Dendritic cell treated with granulocyte-macrophage colony-stimulating factor and Interleukin-4, amounts not matched to agents 40 ng/mL and 50 ng/mL, for 4 days (primary cell): ENCODE results near the gene SKOR1.

Experiments used
- H3K27ac Mint-ChIP-seq: one replicate; pipeline ENCODE4 v1.8.0; 2022; ENCODE audit warnings: mild to moderate bottlenecking, mixed read lengths
- H3K27me3 Mint-ChIP-seq: one replicate; pipeline ENCODE4 v1.8.0; 2022; ENCODE audit warnings: mild to moderate bottlenecking, mixed read lengths
- H3K36me3 Mint-ChIP-seq: one replicate; pipeline ENCODE4 v1.8.0; 2022; ENCODE audit warnings: low read depth, mixed read lengths
- H3K4me1 Mint-ChIP-seq: one replicate; pipeline ENCODE4 v1.8.0; 2022; ENCODE audit warnings: low read depth, mixed read lengths
- H3K4me3 Mint-ChIP-seq: one replicate; pipeline ENCODE4 v1.8.0; 2022; ENCODE audit warnings: mild to moderate bottlenecking, moderate library complexity, mixed read lengths
- H3K9me3 Mint-ChIP-seq: one replicate; pipeline ENCODE4 v1.8.0; 2022; ENCODE audit warnings: mixed read lengths
- intact Hi-C: fragments of 100-400 bp; cut with micrococcal nuclease; formaldehyde crosslinking; loops from one replicate; pipeline ENCODE4 v1.15.0; 2022

The SKOR1 gene

DNA sequence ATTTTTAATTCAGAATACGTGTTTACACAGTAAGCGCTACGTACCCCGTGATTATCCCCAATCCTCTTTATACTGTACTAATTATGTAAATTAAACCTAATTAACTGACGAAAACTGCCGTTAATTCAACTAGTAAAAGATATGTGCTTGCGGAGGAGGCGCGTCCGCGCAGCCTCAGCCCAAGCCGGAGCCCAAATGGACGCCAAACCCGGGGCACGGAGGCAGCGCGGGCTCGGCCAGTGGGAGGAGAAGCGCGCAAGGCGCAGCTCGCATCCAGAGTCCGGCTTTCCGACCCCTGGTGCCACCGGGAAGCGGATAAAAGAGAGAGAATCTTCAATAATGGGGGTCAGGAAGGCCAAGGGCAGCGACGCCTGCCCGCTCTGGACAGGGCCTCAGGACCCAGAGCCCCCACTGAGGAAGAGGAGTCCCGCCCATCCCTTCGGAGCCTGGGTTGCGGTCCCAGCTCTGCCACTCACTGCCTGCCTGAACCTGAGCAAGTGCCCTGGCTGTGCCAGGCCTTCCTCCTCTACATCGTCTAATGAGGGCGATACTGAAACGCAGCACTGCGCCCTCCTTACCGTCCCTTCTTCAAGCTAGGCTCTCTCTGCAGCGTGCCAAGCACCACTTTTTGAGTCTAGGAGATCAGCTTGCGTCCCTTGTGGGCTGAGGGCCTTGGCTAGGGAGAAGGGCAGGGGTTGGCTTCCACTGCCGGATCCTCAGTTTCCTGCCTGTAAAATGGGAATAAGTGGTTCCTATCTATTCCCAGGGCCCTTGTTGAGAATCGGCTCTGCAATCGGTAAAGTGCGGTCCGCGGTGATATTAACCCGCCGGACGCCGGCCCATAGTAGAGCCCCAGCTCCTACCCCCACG lies 5.0 kb upstream of the SKOR1 start:
- intact Hi-C loops: no loop called here
- Mint-ChIP-seq H3K36me3 (no peaks in the 10 kb centered on the region), H3K4me1 (peaks cover 55% of the 10 kb centered on the region), H3K4me3 (no peak overlapping the region), H3K27me3 (peaks cover 81% of the 10 kb centered on the region), H3K27ac (no peak overlapping the region), H3K9me3 (no peaks in the 10 kb centered on the region)

DNA sequence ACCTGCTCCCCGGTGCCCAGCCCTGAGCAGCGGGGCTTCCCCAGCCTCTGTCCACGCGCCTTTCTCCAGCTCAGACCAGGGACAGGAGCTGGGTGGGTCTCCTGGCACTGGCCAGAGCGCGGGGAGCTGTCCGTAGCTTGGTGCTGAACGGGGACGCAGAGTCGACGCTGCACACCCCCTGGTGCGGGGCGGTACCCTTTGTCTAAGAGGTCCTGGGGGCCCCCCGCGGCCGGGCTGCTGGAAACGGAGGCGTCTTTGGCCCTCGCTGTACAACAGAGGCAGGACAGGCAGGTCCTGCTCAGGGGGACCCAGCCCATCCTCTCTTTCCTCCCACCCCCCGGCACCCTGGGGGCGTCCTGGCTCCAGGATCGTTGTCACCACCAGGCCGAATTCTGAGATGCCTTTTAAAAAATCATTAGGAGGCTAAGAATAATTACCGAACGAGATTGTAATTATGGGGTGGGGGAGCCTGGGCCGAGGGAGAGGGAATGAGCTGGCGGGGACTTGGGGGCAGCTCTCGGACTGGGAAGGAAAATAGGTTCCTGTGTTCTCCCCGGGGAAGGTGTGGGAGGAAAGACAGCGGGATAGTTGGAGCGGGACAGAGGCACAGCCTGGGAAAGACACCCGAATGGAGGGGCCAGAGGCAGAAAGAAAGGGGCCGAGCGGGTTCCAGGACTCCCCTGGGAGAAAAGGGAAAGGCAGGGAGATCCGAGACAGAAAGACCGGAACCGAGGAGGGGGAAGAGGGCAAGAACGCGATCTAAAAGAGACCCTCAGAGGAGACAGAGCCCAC lies 4.1 kb upstream of the SKOR1 start:
- no peak overlapping the region for H3K27ac Mint-ChIP-seq

DNA sequence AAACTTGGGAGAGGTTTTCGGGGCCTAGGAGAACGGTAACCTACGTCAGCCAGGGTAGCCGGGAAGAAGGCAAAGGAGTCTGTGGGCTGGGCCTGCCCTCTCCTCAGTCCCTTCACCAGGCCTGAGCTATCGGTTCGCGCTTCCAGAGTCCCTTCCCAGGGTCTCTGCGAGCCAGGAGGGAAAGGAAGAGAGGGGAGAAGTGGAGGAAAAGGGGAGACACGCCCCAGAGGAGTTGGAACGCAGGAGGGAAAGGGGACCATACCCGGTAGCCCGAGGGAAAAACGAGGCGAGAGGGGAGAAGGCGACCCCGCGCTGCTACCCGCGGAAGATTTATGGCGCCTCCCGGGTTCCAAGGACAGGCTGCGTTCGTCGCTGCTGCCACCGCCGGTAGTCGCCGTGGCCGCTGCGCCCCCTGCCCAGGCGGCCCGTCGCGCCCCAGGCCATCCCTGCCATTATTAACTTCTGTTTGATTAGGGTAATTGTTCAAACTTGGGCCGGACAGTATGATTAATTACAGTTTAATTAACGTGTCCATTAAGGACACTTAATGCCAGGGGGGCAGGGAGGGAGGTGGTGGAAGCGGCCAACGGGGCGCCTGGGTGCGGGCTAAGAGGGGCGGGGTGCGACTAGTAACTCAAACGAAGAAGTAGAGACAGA lies 3.4 kb upstream of the SKOR1 start:
- peaks cover 92% of the 10 kb centered on the region for H3K27me3 Mint-ChIP-seq
- peaks cover 67% of the 10 kb centered on the region for H3K4me1 Mint-ChIP-seq
- no peaks in the 10 kb centered on the region for H3K9me3 Mint-ChIP-seq
- H3K27ac Mint-ChIP-seq: no peak overlapping the region
- intact Hi-C loops: no loop called here
- no peak overlapping the region for H3K4me3 Mint-ChIP-seq
- no peaks in the 10 kb centered on the region for H3K36me3 Mint-ChIP-seq

More for the DNA sequence above, 4.1 kb upstream of the SKOR1 start:
- Mint-ChIP-seq H3K4me3 (no peak overlapping the region), H3K4me1 (peaks cover 63% of the 10 kb centered on the region), H3K27me3 (peaks cover 89% of the 10 kb centered on the region), H3K9me3 (no peaks in the 10 kb centered on the region), H3K36me3 (no peaks in the 10 kb centered on the region)
- intact Hi-C loops: no loop called here

DNA sequence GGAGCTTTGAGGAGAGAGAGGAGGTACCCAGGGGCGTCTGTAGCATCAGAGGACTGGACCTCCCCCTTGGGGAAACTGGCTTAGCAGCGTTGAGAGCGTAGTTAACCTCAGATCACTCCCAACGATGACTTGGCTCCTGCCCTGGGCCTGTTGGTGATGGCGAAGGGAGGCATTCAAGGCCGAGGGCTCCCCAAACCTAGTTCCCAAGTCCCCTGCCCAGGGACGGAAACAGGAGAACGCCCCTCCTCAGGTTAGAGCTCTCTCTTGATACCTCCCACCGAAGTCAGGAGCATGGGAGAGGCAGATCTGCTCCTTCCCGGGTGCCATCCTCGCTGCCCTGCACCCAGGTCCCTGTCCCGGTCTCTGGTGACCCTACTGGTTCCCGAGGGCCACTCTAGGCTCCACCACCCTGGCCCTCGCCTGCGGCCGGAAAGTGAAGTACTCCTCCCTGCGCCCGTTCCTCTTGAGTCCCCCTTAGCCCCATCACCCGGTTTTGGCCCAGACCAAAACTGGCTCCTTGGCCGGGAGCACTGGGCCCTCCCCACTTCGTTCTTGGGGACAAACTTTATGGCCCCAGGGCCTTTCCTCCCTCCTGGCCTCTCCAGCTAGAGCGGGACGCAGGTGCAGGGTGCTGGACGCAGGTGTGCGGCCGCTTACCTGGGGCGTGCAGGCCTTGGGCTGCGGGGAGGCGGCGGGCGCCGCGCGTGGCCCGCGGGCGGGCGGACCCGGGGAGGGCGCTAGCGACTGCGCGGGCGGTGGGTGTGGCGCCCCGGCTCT lies 2.6 kb upstream of the SKOR1 start:
- Mint-ChIP-seq H3K27me3 (peaks cover 87% of the 10 kb centered on the region), H3K4me1 (peaks cover 67% of the 10 kb centered on the region), H3K27ac (no peak overlapping the region), H3K9me3 (no peaks in the 10 kb centered on the region), H3K36me3 (no peaks in the 10 kb centered on the region), H3K4me3 (no peak overlapping the region)
- intact Hi-C loops: no loop called here

DNA sequence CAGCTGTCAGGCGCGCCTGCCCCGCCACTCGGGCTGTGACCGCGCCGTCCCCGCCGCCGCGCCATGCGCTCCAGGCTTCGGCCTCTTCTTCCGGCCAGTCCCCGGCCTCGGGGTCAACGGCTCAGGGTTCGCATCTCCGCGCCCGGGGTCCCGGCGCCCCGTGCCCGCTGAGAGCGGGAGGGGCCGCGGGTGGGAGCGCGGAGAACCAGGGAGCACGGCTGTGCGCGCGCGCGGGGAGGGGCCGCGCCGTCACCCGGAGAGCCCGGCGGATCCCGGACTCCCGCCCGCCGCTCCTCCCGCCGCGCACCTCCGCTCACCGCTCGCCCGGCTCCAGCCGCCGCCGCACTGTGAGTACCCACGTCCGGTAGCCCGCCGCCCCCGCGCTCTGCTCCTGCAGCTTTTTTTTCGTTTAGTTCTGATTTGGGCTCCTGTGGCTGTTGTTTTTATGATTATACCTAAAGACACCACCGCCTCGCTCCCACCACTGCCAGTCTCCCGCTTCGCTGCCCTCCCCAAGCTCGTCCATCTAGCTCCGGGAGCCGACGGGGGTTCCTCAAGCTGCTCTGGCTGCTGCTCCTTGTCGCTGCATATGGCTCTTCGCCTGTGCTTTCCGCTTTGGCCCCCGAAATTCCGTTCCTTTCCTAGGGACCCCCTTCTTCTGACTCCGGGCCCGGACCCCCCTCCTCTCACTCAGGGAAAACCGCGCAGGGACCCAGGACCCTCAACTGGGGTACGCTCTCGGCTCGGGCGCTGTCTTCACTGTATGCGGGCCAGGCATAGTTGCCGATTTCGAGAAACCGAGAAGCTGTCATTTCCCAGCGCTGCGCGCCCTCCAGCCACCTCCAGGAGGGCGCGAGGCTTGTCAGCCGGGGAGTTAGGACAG lies 1.8 kb upstream of the SKOR1 start:
- H3K27ac Mint-ChIP-seq: no peak overlapping the region
- H3K4me3 Mint-ChIP-seq: peak overlapping the region; percentile 79
- H3K27me3 Mint-ChIP-seq: peaks cover 85% of the 10 kb centered on the region
- no peaks in the 10 kb centered on the region for H3K9me3 Mint-ChIP-seq
- intact Hi-C loops: no loop called here
- H3K4me1 Mint-ChIP-seq: peaks cover 74% of the 10 kb centered on the region
- no peaks in the 10 kb centered on the region for H3K36me3 Mint-ChIP-seq

DNA sequence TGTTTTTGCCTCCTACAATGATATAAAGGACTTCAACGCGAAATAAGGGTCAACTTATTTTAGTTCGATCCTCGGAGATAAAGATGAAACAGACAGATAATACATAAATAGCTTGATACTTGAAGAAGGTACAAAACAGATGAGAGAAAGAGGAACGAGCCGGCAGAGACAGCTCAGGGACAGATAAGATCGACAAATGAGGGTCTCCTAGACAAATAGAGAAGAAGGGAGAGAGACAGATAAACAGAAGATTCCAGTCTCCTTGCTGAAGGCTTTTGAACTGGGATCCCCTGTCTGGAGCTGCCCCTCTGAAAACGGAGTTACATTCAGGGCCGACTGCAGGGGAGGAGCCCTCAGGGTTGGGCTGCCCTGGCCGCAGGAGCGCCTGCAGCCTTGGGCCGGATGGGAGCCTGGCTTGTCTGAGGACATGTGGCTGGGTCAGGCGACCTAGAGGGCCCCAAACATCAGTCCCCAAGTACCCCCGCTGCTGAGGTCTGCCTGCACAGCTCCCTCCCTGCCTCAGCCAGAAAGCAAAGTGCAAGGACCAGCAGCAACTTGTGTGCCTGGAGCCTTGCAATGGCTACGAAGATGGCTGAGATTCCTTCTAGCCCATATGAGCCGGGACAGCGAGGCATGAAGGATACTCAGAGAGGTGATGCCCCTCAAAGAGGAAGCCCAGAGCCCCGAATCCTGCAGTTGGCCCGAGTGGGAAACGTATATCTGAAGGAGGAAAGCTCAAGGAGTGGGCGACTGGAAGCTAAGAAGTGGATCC lies 926 bp upstream of the SKOR1 start:
- Mint-ChIP-seq H3K9me3 (no peaks in the 10 kb centered on the region), H3K36me3 (no peaks in the 10 kb centered on the region), H3K4me3 (peak overlapping the region; percentile 79), H3K27me3 (peaks cover 88% of the 10 kb centered on the region), H3K4me1 (peaks cover 82% of the 10 kb centered on the region), H3K27ac (no peak overlapping the region)
- intact Hi-C loops: no loop called here

DNA sequence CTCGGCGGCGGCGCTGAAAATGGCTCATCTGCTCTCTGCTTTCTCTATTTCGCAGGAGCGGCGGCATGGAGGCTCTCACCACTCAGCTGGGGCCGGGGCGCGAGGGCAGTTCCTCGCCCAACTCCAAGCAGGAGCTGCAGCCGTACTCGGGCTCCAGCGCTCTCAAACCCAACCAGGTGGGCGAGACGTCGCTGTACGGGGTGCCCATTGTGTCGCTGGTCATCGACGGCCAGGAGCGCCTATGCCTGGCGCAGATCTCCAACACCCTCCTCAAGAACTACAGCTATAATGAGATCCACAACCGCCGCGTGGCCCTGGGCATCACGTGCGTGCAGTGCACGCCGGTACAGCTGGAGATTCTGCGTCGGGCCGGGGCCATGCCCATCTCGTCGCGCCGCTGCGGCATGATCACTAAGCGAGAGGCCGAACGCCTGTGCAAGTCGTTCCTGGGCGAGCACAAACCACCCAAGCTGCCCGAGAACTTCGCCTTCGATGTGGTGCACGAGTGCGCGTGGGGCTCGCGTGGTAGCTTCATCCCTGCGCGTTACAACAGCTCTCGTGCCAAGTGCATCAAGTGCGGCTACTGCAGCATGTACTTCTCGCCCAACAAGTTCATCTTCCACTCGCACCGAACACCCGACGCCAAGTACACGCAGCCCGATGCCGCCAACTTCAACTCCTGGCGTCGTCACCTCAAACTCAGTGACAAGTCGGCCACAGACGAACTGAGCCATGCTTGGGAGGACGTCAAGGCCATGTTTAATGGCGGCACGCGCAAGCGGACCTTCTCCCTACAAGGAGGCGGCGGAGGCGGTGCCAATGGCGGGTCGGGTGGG lies 790 bp downstream of the SKOR1 start:
- no peaks in the 10 kb centered on the region for H3K9me3 Mint-ChIP-seq
- peaks cover 88% of the 10 kb centered on the region for H3K27me3 Mint-ChIP-seq
- H3K4me3 Mint-ChIP-seq: peak overlapping the region; percentile 77
- intact Hi-C loops: no loop called here
- no peaks in the 10 kb centered on the region for H3K36me3 Mint-ChIP-seq
- no peak overlapping the region for H3K27ac Mint-ChIP-seq
- H3K4me1 Mint-ChIP-seq: peaks cover 71% of the 10 kb centered on the region

DNA sequence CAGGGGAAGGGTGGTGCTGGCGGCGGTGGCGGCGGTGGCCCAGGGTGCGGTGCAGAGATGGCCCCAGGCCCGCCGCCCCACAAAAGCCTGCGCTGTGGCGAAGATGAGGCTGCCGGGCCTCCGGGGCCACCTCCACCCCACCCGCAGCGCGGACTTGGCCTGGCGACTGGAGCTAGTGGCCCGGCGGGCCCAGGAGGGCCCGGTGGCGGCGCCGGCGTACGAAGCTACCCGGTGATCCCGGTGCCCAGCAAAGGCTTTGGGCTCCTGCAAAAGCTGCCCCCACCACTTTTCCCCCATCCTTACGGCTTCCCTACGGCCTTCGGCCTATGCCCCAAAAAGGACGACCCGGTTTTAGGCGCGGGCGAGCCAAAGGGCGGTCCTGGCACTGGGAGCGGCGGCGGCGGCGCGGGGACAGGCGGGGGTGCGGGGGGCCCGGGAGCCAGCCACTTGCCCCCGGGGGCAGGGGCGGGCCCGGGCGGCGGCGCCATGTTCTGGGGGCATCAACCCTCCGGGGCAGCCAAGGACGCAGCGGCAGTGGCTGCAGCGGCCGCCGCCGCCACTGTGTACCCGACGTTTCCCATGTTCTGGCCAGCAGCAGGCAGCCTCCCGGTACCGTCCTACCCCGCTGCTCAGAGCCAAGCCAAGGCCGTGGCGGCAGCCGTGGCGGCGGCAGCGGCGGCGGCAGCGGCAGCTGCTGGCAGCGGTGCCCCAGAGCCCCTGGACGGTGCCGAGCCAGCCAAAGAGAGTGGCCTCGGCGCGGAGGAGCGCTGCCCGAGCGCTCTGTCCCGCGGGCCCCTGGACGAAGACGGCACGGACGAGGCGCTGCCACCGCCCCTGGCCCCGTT lies 1.6 kb downstream of the SKOR1 start:
- Mint-ChIP-seq H3K27ac (no peak overlapping the region), H3K9me3 (no peaks in the 10 kb centered on the region), H3K36me3 (no peaks in the 10 kb centered on the region), H3K4me3 (no peak overlapping the region), H3K27me3 (peaks cover 87% of the 10 kb centered on the region), H3K4me1 (peaks cover 63% of the 10 kb centered on the region)
- intact Hi-C loops: no loop called here

DNA sequence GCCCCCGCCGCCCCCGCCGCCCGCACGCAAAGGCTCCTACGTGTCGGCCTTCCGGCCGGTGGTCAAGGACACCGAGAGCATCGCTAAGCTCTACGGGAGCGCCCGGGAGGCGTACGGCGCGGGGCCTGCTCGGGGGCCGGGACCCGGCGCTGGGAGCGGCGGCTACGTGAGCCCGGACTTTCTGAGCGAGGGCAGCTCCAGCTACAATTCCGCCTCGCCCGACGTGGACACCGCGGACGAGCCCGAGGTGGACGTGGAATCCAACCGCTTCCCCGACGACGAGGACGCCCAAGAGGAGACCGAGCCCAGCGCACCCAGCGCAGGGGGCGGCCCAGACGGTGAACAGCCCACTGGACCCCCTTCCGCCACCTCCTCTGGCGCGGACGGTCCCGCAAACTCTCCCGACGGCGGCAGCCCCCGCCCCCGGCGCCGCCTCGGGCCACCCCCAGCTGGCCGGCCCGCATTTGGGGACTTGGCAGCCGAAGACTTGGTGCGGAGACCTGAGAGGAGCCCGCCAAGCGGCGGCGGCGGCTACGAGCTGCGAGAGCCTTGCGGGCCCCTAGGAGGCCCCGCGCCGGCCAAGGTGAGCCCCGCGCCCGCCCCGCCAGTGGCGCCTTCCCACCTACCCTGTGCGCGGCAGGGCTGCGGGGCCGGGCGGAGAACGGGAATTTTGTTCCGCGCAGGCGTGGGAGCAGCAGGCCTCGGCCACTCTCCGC lies 2.4 kb downstream of the SKOR1 start:
- H3K4me3 Mint-ChIP-seq: peak overlapping the region; percentile 67
- peaks cover 86% of the 10 kb centered on the region for H3K27me3 Mint-ChIP-seq
- no peak overlapping the region for H3K27ac Mint-ChIP-seq
- intact Hi-C loops: no loop called here
- no peaks in the 10 kb centered on the region for H3K36me3 Mint-ChIP-seq
- H3K9me3 Mint-ChIP-seq: no peaks in the 10 kb centered on the region
- peaks cover 61% of the 10 kb centered on the region for H3K4me1 Mint-ChIP-seq

DNA sequence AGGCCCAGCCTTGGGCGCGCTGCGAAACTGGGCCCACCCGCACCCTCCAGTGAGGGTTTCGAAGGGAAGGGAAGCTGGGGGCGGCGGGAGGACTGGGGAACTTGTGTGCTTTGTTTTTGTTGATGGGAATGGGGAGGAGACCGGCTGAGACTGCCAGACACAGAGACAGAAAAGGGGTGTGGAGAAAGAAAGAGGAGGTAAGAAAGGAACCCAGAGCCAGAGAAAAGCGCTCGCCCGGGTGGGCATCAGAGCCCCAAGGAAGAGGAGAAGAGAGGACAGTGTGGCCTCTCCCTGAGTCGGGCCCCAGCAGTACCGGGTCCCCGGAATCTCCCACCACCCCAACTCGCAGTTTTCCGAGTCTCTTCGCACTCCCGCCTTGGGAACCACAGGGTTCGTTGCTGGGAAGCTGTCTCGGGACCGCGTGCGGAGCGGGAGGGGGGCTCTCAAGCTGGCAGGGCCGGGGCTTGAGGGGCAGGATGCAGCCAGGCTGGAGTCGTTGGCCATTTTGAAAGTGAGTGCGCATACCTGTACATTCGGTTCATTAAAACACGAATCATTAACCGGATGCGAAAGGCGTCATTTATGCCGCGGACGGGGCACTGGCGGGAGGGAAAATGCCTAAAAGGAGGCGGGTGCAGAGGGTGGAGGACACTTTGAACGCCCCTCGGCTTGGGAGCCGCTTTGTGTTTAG lies 3.1 kb downstream of the SKOR1 start:
- intact Hi-C loops: no loop called here
- Mint-ChIP-seq H3K36me3 (no peaks in the 10 kb centered on the region), H3K9me3 (no peaks in the 10 kb centered on the region), H3K4me3 (peak overlapping the region; percentile 67), H3K4me1 (peaks cover 64% of the 10 kb centered on the region), H3K27ac (no peak overlapping the region), H3K27me3 (peaks cover 90% of the 10 kb centered on the region)
